HG02610 (cell line): Measurements from ENCODE around the gene CFAP221.

ENCODE experiments used
- ATAC-seq: cut with Tn5 transposase; IDR thresholded peaks from one replicate; pipeline ENCODE4 v1.9.1; 2021; ENCODE audit warnings: mild to moderate bottlenecking, moderate library complexity; ENCODE audit not compliant: unreplicated experiment

CFAP221 gene

DNA sequence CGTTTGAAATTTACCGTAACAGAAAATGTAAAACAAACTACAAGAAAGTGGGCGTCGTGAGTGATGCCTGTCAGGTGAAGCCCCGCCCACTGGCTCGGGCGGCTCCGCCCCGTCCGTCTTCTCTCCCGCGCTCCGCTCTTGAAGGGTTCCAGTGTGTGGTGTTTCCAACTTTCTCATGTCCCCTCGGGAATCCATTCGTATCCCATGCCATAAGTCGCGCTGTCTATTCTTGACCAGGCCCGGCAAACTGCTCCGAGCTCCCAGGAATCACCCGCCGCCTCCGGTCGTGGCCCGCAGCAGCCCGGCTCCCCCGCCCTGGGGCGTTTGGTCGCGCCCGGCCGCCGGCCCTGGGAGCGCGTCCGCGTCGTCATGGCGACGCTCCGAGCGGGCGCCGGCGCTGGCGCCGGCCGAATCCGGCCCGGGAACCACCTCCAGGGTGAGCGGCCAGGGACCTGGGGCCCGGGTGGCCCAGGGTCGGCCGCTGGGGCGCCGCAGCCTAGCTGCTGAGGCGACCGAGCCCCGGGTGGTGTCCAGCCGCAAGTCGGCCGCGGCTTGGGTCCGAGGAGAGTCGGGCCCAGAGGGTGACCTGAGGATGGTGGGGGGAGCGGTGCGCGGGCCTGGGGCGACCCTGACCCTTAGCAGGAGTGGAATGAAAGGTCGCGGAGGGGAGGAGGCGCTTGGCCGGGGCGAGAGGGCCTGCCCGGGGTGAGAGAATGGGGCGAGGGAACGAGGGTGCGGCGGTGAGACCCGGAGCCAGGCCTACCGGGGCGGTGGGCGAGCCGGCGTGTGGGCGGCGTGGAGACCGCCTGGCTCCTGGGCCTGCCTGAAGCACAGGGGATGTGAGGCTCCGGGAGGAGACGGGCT lies at the start of gene CFAP221:
Gene CFAP221, plus strand, starts transcription at position 375 of the 864 bp plus-strand sequence. CDS start 1,683 bp downstream, outside the sequence.
- peak; percentile 50 for ATAC-seq

DNA sequence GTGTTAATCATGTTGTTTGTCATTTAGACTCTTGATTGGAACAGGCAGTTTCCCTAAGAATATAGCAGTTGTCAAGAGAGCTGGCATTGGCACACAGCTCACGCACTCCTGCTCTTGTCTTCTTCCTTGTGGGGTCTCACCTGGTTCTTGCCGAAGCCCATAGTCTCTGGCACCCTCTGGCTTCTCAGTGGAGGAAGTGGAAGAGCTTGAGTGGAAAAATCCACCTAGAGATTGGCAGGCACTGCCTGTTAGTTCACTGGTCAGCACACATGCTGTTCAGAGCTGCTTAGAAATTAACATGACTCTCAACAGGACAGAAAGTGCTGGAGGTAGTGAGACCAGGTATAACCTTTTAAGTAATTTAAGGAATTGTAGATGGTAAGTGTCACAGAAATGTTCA lies 48.3 kb upstream of the CFAP221 start:
- no peak for ATAC-seq

DNA sequence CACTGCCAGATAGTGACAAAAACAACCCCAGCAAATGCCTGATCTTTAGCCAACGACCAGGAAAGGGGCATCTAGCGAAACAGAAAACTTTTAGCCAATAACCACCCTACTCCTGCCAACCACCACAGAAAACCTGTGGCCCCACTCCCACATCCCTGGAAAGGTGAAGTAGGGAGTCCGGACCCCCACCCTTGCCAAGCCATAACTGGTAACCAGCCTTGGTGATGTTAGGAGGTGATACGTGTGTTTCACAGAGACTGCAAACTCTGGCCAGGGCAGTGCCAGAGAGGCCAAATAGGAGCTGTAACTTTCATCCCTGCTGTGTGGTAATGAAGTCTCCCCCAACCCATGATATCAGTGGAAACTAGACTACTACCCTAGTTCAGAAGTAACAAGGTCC lies 47.6 kb upstream of the CFAP221 start:
- ATAC-seq, result no peak

DNA sequence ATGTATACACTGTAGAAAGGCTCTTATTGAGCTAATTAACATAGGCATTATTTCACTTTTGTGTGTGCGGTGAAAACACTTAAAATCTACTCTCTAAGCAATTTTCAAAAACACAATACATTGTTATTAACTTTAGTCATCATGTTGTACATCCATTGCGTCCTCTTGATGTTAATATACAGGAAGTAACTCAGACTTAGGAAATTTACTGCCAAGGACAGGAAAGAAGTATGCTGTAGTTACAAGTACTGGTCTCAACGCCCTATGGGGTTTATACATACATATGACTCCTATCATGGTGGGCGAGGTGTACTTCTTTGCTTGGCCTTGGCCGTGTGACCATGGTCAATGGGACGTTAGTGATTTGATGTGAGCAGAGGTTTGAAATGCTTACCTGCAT lies 35.5 kb upstream of the CFAP221 start:
- ATAC-seq, result no peak

DNA sequence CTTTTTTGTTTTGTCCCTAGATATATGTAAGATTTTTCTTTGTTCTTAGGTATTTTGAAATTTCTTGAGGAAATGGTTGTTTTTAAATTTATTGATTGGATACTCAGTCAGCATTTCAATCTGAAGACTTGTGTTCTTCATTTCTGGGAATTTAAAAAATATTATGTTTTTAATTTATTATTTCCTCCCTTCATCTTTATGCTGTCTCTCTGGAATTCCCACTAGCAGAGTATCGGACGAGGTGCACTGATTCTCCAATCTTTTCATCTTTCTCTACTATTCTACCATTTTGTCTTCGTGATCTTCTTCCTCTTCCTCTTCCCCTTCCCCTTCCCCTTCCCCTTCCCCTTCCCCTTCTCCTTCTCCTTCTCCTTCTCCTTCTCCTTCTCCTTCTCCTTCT lies 32.3 kb upstream of the CFAP221 start:
- no peak for ATAC-seq

DNA sequence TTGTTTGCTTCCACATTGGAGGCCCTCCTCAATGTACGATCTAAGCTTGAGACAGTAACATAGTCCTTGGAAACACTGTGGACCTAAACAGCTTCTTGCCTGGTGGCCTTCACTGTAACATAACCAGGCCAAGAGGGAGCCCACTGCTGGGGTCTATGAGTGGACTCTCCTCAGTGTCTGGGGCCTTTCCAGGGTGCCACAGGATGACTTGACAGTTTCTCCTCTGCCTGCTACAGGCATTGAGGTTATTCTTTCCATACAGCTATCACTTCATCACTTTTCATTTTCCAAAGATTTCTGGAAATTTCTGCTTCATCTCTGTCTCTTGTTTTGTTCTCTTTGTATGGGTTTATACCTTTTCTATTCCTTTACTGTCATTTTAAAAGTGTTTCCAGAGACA lies 31.3 kb upstream of the CFAP221 start:
- no peak for ATAC-seq

DNA sequence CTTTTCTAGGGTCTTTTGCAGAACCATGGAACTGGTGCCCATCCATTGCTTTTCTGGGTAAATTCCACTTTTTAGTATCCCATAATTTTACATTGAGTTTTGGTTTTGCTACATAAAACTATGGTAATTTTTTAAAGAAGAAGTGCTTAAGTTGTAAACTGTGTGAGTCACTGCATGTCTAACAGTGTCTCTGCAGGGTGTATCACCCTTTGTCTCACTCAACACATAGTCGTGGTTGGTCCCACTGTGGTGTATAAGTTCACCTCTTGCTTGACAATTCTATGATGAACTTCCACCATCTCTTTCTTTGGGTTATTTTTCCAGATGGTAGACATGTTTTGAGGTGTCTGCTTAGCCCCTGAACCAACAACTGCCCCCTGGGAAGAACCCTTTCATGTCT lies 30.4 kb upstream of the CFAP221 start:
- ATAC-seq, result no peak

DNA sequence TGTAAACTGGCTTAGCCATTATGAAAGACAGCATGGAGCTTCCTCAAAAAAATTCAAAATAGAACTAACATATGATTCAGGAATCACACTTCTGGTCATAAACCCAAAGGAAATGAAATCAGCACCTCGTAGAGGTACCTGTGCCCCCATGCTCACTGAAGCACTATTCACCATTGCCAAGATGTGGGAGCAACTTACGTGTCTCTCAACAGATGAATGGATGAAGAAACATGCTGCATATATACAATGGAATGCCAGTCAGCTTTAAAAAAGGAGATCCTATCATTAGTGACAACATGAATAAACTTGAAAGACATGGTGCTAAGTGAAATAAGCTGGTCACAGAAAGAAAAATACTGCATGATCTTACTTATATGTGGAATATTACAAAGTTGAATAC lies 28.1 kb upstream of the CFAP221 start:
- ATAC-seq, result no peak

DNA sequence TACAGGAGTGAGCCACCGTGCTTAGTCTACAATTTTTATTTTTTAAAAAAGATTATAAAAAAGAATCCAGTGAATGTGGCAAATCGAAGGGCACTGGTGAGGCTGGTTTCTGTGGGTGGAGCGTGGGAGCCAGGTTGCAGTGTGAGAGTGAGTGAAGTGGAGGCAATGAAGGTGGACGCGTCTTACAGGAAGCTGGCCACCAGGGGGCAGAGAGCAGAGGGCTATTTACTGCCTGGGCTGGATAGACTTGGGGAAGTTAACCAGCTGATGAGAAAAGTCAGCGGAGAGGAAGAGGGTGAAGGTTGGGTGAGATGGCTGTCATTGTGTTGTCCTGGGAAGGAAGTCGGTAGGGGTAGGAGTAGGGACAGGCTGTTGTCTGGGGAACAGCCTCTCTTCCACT lies 26.8 kb upstream of the CFAP221 start:
- ATAC-seq, result peak; percentile 72

DNA sequence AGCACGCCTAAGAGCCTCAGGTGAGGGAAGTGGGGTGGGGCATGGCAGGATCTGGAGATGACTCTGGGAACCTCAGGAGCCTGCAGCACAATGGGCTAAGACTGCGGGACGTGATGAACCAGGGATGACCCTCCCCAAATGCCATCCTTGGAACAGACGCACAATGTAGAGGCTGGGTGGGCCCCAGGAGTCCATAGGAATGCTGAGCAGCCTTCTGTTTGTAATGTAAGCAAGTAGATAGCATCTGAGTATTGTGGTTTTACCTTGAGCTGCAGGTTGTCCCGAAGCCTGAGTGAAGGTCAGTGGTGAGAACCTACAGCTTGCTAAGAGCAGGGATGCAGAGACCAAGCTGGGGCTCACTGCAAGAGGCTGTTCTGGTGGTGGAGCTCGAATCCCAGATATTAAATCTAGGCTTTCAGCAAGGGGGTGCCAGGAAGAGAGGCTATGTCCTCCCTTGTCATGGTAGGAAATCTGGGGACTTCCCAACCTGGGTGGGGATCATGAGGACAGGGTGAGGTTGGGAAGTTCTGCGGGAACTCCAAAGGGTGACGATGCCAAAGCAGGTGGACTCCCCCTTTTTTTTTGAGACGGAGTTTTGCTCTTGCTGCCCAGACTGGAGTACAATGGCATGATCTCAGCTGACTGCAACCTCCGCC lies 25.7 kb upstream of the CFAP221 start:
- ATAC-seq, result no peak

DNA sequence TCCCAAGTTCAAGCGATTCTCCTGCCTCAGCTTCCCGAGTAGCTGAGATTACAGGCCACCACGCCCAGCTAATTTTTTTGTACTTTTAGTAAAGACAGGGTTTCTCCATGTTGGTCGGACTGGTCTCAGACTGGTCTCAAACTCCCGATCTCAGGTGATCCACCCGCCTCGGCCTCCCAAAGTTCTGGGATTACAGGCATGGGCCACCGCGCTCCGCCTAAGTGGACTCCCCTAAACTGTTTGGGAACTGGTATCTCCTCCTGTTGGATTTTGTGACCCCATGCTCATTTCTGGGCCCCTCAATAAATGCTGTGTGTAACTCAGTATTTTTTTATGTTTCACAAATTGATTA lies 25.2 kb upstream of the CFAP221 start:
- ATAC-seq, result no peak

DNA sequence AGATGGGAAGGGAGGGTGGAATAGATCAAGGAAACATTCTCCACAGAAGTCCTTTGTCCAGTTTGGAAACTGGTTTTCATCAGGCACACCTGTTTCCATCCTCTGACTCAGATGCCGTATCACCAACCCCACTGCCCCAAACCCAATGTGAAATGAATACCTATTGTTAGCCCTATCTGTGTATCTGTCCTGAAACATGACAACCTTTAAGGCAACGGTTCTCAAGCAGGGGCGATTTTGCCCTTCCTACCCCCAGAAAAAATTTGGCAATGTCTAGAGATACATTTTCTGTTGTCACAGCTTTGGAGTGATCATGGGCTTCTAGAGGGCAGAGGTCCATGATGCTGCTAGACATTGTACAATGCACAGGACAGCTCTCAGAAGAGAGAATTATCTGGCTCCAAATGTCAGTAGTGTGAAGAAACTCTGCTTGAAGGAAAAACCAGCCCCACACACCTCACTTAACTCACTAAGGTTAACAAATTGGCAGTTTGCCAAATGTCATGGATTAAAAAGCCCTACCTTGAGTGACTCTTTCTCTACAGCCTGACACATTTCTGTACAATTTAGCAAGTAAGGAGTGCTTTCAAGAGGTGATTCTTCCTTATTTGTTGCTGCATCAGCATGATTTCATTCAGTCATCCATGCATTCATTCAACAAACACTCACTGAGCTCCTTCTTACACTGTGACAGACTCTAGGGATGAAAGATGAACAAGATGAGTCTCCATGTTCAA lies 23.4 kb upstream of the CFAP221 start:
- no peak for ATAC-seq

DNA sequence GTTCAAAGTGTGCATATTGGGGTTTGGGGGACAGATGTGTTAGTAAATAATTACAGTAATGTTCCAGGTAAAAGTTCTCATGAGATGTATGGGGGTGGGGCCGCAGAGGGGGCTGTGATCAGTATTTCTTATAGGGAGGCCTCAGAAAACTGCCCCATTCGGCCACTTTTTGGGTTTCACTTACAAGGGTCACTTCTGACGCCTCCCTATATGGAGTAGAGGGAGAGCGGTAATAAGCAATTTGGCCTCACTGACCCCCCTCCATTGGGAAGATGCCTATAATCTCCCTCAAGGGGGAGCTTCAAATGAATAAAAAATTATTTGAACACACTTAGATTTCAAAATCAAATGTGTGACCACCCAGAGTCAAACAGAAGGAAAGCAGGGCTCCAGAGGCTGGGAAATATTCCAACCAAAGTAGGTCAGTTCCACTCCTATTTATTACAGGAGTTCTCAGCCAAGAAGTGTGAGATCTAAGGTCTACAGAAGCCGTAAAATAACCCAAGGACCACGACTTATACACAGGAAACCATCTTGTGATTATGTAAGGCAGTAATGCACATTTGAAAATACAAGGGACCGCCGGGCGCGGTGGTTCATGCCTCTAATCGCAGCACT lies 22.7 kb upstream of the CFAP221 start:
- ATAC-seq, result no peak

DNA sequence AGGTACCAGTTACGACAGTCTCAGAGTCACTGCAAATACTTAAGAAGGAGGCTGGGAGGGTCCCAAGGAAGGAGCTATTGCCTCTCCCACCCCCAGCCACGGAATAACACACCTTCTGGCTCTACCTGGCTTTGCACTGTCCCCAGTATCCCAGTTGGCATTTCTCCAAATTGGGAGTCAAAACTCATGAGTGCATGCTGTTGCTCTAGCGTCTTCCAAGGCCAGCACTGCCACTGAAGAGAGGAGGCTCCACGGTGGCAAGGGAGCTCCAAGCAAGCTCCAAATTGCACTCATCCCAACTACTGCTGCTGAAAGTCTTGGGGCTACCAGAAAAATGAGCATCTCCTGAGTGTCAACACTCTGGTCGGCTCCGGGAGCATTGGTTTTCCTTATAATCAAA lies 21.6 kb upstream of the CFAP221 start:
- no peak for ATAC-seq

DNA sequence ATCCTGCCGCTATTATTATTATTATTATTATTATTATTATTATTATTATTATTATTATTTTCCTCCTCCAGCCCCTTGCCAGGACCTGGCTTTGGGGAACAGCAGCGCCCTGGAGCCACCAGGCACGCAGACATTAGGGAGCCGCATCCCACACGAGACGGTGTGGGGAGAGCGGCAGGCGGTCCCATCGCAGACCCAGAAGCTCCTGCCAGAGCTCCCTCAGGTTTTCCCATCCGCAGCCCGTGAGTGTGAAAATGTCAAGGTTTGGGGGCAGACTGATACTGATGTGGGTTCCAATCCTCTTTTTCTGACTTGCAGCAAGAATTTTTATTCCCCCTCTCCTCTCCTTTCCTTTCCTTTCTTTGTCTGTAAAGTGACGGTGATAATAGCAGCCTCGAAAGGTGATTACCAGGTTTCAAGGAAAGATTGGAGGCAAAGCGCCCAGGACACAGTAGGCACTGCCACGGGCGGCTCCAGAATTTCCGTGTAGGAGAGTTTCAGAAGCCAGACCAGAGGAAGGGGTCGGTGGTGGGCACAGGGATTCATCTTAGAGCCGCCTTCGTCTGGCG lies 20.8 kb upstream of the CFAP221 start:
- no peak for ATAC-seq

DNA sequence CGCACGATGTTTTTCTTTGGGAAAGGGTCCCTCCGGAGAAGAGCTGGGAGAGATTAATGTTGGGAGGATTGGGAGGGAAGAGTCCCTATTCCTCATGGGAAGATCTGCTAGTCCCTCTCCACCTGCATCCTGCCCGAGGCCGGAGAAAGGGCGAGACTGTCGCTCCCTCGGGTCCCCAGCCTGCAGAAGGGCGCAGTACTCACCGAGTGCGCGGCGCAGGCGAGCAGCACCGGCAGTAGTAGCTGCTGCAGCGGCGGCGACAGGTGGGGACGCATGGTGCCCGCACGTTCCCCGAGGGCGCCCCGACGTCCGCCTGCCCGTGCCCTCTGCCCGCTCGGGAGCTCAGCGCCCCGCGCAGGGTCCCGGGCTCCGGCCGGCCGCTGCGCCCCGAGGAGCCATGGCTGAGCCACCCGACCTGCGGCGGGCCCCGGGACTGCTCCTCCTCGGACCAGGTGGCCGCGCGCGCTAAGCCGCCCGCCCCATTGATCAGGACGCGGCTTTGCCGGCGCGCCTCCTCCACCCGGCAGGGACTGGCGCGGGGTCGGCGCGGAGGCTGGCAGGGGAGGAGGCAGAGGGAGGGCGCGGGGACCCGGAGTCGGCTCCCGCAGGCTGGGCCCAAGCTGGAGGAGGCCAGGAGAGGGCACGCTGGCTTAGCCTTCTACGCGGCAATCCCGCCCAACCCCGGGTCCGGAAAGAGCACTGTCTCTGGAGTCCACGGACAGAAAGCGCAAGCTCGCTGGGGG lies 20.1 kb upstream of the CFAP221 start, which contains the start of gene SCTR:
Gene SCTR, minus strand, starts transcription at position 532 of the 743 bp plus-strand sequence. Its CDS starts 257 bp downstream, at position 275.
- ATAC-seq, result no peak

DNA sequence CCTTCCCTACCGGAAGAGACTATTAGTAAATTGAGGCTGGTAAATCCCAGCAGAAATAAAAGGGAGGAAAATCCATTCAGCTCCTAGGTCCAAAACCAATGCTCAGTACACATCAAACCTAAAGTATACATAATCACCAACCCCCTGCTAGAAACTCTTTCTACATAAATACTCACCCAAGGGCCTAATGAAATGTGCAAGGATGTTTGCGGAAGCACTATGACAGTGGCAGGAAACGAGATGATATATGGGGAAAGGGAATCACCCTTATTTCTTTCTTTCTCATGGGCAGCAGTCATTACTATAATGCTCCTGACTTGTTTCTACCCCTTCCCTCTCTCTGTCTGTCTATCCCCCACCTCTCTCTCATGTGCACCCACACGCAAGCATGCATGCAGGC lies 18.6 kb upstream of the CFAP221 start:
- ATAC-seq, result no peak

DNA sequence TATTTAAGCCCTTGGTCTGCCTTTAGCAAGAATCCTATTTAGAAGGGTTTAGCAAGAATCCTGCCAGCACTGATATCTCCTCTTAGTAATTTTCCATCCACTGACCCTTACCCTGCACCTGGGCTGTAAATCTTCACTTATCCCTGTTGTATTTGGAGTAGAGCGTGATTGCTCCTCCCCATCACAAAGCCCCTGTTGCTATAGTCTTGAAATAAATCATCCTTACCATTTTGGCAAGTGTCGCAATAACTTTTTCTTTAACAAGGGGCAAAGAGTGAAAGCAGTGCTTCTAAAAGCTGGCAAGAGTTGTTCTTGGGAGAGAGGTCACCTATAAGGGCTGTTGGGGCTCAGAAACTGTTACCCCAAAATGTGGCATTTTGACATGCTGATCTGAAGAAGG lies 16.2 kb upstream of the CFAP221 start:
- no peak for ATAC-seq

DNA sequence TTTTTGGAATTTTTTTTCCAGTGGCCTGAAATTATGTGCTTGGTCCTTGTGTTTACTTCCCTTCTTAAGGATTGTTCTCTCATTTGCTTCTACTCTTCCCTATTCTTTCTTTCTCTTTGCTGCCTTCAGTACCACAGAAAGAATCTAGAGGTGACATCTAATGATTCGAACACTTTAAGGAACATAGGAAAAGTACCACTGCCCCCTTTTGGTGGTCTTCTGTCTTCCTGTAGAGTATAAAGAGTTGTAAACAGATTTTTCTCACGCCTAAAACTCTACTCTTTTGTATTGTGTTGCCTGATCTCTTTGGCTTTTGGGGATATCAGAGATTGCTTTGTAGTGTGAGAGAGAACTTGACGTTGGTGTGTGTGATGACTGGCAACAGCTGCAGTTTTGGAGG lies 13.0 kb upstream of the CFAP221 start:
- ATAC-seq, result no peak

DNA sequence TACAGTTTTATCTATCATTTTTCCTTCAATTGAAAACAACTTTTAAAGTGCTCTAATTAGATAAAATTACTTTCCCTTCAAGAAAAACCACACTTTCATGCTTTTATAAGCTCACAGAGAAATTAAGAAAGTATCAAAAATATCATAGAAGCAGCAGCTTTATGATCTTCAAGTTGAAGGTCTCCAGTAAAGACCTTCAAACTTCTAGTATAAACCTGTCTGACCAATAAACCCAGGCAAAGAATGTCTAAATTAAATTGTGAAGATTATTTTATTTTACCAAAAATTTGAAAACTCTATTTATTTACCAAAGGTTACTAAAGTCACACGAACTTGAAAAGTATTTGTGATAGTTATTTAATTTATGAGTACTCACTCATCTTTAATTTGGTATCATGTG lies 10.7 kb upstream of the CFAP221 start:
- no peak for ATAC-seq
